T-helper 2 cell (primary cell): ENCODE measurements around the gene DISC1.
"Not testable (repeated sequence)": the region's sequence is repeated elsewhere in the genome, so short reads cannot be mapped to it uniquely, and the experiment has no call there.

Source experiments
- DNase-seq, 5 experiments: peaks; one replicate each; pipeline versions ENCODE4 v3.0.0 to v3.0.0-alpha.2; 2012 to 2022

Gene DISC1

GRCh38 chr1:231779081-231779480, 152.5 kb downstream of the DISC1 start:
- DNase-seq = no peak

- no peak for DNase-seq
Observed at GRCh38 chr1:231781892-231782291, 155.3 kb downstream of the DISC1 start.

- not testable (repeated sequence) for DNase-seq
Observed at GRCh38 chr1:231785073-231785472, 158.5 kb downstream of the DISC1 start.

GRCh38 chr1:231786126-231786525, 159.5 kb downstream of the DISC1 start:
- DNase-seq = no peak

GRCh38 chr1:231792634-231793033, 166.0 kb downstream of the DISC1 start:
- DNase-seq = no peak

GRCh38 chr1:231793893-231794292, 167.3 kb downstream of the DISC1 start:
- no peak for DNase-seq

- no peak for DNase-seq
Observed at GRCh38 chr1:231796141-231796540, 169.6 kb downstream of the DISC1 start.

- no peak for DNase-seq
Observed at GRCh38 chr1:231799363-231799986, 172.9 kb downstream of the DISC1 start.

- DNase-seq = no peak
Observed at GRCh38 chr1:231800108-231800507, 173.5 kb downstream of the DISC1 start.

- no peak for DNase-seq
Observed at GRCh38 chr1:231801042-231801585, 174.5 kb downstream of the DISC1 start.

GRCh38 chr1:231803353-231803752, 176.8 kb downstream of the DISC1 start:
- no peak for DNase-seq

GRCh38 chr1:231806623-231807495, 180.3 kb downstream of the DISC1 start:
- DNase-seq = peak in 1 of 5 experiments; percentile 30

GRCh38 chr1:231807541-231807940, 181.0 kb downstream of the DISC1 start:
- no peak for DNase-seq

- no peak for DNase-seq
Observed at GRCh38 chr1:231808116-231808515, 181.5 kb downstream of the DISC1 start.

- no peak for DNase-seq
Observed at GRCh38 chr1:231808990-231809389, 182.4 kb downstream of the DISC1 start.

GRCh38 chr1:231810415-231810814, 183.8 kb downstream of the DISC1 start:
- no peak for DNase-seq

GRCh38 chr1:231814021-231814420, 187.4 kb downstream of the DISC1 start:
- no peak for DNase-seq

- no peak for DNase-seq
Observed at GRCh38 chr1:231814521-231814920, 187.9 kb downstream of the DISC1 start.

- no peak for DNase-seq
Observed at GRCh38 chr1:231817801-231818200, 191.2 kb downstream of the DISC1 start.

- no peak for DNase-seq
Observed at GRCh38 chr1:231818337-231818736, 191.7 kb downstream of the DISC1 start.

- DNase-seq = no peak
Observed at GRCh38 chr1:231821281-231821680, 194.7 kb downstream of the DISC1 start.

- no peak for DNase-seq
Observed at GRCh38 chr1:231822041-231822440, 195.5 kb downstream of the DISC1 start.

- DNase-seq = no peak
Observed at GRCh38 chr1:231826566-231826965, 200.0 kb downstream of the DISC1 start.
